Loucy (cell line): Measurements from ENCODE around the gene ZNF248.

Experiments used
- H2AFZ ChIP-seq: fragments of 200-600 bp; sonication (generic); 2 replicates; pipeline ENCODE4 v1.6.0; 2016; ENCODE audit warnings: antibody characterized with exemption, mild to moderate bottlenecking, low read length, moderate library complexity
- H3F3A ChIP-seq: fragments of 200-600 bp; 2 replicates; pipeline ENCODE4 v1.6.0; 2016; ENCODE audit warnings: antibody characterized with exemption, low read depth, mild to moderate bottlenecking
- H3K27me3 ChIP-seq: fragments of 200-600 bp; sonication (generic); 2 replicates; pipeline ENCODE4 v1.6.1; 2014; ENCODE audit warnings: low read length, mild to moderate bottlenecking; ENCODE audit not compliant: insufficient read depth, poor library complexity, severe bottlenecking
- H3K36me3 ChIP-seq: fragments of 200-600 bp; sonication (generic); 2 replicates; pipeline ENCODE4 v1.6.1; 2016; ENCODE audit warnings: low read length; ENCODE audit not compliant: insufficient read depth
- H3K4me1 ChIP-seq: fragments of 200-600 bp; sonication (generic); 2 replicates; pipeline ENCODE4 v1.5.1; 2014; ENCODE audit warnings: low read length, mild to moderate bottlenecking; ENCODE audit not compliant: insufficient read depth, poor library complexity, severe bottlenecking
- H3K4me2 ChIP-seq: fragments of 200-600 bp; sonication (generic); 2 replicates; pipeline ENCODE4 v1.6.0; 2014; ENCODE audit warnings: antibody characterized with exemption, low read length, low read depth, mild to moderate bottlenecking; ENCODE audit not compliant: poor library complexity, severe bottlenecking
- H3K4me3 ChIP-seq: fragments of 200-600 bp; sonication (generic); 2 replicates; pipeline ENCODE4 v1.5.1; 2014; ENCODE audit warnings: low read length, mild to moderate bottlenecking, mixed read lengths; ENCODE audit not compliant: poor library complexity, severe bottlenecking
- H3K79me2 ChIP-seq: fragments of 200-600 bp; sonication (generic); 2 replicates; pipeline ENCODE4 v1.6.1; 2014; ENCODE audit warnings: low read length; ENCODE audit not compliant: insufficient read depth
- H3K9ac ChIP-seq: fragments of 200-600 bp; sonication (generic); 2 replicates; pipeline ENCODE4 v1.6.0; 2014; ENCODE audit warnings: mild to moderate bottlenecking, low read depth, low read length, moderate library complexity; ENCODE audit not compliant: poor library complexity, severe bottlenecking
- H3K9me2 ChIP-seq: fragments of 200-600 bp; sonication (generic); replicated peaks from 2 replicates; pipeline ENCODE4 v1.6.1; 2016; ENCODE audit warnings: low read depth, low read length, mixed read lengths
- H3K9me3 ChIP-seq: fragments of 200-600 bp; sonication (generic); 2 replicates; pipeline ENCODE4 v1.6.1; 2014; ENCODE audit warnings: mild to moderate bottlenecking, antibody characterized with exemption, low read length, low read depth; ENCODE audit not compliant: insufficient read depth
- H4K20me1 ChIP-seq: fragments of 200-600 bp; sonication (generic); 2 replicates; pipeline ENCODE4 v1.6.0; 2014; ENCODE audit warnings: antibody characterized with exemption, low read length, mild to moderate bottlenecking; ENCODE audit not compliant: insufficient read depth, poor library complexity, severe bottlenecking
- EZH2phosphoT487 ChIP-seq: fragments of 200-600 bp; IDR thresholded peaks from 2 replicates; pipeline ENCODE4 v1.6.1; 2018; ENCODE audit warnings: antibody characterized with exemption, mild to moderate bottlenecking, moderate library complexity, borderline replicate concordance
- TF ChIP-seq, protein P1 (sequence below): fragments of 200-600 bp; sonication (generic); conservative IDR thresholded peaks from 2 replicates; pipeline ENCODE4 v1.5.1; 2014; ENCODE audit warnings: mild to moderate bottlenecking, antibody characterized with exemption, low read length

ZNF248 gene

GRCh38 chr10:37895674-37896073, 38.3 kb upstream of the ZNF248 start:
- no peaks in the 10 kb centered on the region for H3K36me3 ChIP-seq
- H2AFZ ChIP-seq: no peak overlapping the region
- H3F3A ChIP-seq: no peaks in the 10 kb centered on the region
- peaks cover 21% of the 10 kb centered on the region; the same call in 1 of the 2 replicates for H3K9me3 ChIP-seq
- no peak overlapping the region for H3K4me3 ChIP-seq
- H3K4me2 ChIP-seq: no peak overlapping the region
- no peaks in the 10 kb centered on the region for H3K9me2 ChIP-seq
- H3K9ac ChIP-seq: no peak overlapping the region
- no peaks in the 10 kb centered on the region for H3K4me1 ChIP-seq
- no peaks in the 10 kb centered on the region for H4K20me1 ChIP-seq
- H3K27me3 ChIP-seq: no peaks in the 10 kb centered on the region
- no peak for TF ChIP-seq EZH2phosphoT487
- TF ChIP-seq, protein P1, sequence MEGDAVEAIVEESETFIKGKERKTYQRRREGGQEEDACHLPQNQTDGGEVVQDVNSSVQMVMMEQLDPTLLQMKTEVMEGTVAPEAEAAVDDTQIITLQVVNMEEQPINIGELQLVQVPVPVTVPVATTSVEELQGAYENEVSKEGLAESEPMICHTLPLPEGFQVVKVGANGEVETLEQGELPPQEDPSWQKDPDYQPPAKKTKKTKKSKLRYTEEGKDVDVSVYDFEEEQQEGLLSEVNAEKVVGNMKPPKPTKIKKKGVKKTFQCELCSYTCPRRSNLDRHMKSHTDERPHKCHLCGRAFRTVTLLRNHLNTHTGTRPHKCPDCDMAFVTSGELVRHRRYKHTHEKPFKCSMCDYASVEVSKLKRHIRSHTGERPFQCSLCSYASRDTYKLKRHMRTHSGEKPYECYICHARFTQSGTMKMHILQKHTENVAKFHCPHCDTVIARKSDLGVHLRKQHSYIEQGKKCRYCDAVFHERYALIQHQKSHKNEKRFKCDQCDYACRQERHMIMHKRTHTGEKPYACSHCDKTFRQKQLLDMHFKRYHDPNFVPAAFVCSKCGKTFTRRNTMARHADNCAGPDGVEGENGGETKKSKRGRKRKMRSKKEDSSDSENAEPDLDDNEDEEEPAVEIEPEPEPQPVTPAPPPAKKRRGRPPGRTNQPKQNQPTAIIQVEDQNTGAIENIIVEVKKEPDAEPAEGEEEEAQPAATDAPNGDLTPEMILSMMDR: no peak
- no peaks in the 10 kb centered on the region for H3K79me2 ChIP-seq

DNA sequence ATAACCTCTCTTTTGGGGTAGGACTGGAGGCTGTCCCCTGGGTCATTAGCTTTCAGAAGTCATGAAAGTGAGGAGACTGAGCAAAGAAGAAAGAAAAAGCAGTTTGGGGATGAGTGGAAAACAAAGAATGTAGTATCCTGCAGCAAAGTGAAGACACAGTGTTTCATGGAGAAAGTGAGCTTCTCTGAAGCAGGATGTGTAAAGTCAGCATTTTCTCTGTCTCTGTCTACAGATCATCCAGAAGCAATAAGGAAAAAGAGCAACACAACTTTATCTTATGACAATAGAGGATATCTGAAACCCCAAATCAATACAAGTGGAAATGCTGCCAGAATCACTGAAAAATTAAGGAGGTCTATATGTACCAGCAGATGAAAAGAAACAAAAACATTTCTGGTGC, 28.4 kb upstream of the ZNF248 start:
- Histone ChIP-seq H3K9me3 (0 out of 2 replicates have a peak, but pooled peaks cover 7% of the 10 kb centered on the region), H3K27me3 (no peaks in the 10 kb centered on the region), H3K36me3 (no peaks in the 10 kb centered on the region), H4K20me1 (no peaks in the 10 kb centered on the region), H3K9ac (no peak overlapping the region), H3K79me2 (no peaks in the 10 kb centered on the region), H3K4me1 (no peaks in the 10 kb centered on the region), H3K9me2 (no peaks in the 10 kb centered on the region), H3F3A (no peaks in the 10 kb centered on the region), H3K4me2 (no peak overlapping the region), H3K4me3 (no peak overlapping the region), H2AFZ (no peak overlapping the region)
- no peak for TF ChIP-seq EZH2phosphoT487
- TF ChIP-seq, protein P1: no peak

DNA sequence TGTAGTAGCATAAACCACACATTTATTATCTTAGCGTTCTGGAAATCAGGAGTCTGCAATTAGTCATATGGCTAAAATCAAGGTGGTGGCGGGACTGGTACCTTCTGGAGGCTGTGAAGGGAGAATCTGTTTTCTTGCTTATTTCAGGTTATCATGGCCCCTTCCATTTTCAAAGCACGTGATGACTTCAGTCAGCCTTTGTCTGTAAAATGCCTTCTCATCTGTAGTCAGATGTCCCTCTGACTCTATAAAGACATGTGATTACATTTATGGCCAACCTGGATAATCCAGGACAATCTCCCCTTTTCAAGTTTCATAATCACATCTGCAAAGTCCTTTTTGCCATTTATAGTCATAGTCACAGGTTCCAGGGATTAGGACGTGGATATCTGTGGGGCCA, 15.5 kb upstream of the ZNF248 start:
- Histone ChIP-seq H3K9me2 (no peaks in the 10 kb centered on the region), H3K4me3 (no peak overlapping the region), H2AFZ (no peak overlapping the region), H3K4me1 (no peaks in the 10 kb centered on the region), H3K36me3 (no peaks in the 10 kb centered on the region), H3K27me3 (no peaks in the 10 kb centered on the region), H3K79me2 (no peaks in the 10 kb centered on the region), H3K9ac (no peak overlapping the region), H4K20me1 (no peaks in the 10 kb centered on the region), H3K9me3 (no peaks in the 10 kb centered on the region), H3K4me2 (no peak overlapping the region), H3F3A (no peaks in the 10 kb centered on the region)
- TF ChIP-seq, protein P1: no peak
- TF ChIP-seq EZH2phosphoT487: no peak
